MM.1S (cell line): ENCODE data around the gene RASSF3.

ENCODE experiments used
- DNase-seq: peaks from one replicate; pipeline ENCODE4 v3.0.0-alpha.2; 2015
- H2AFZ ChIP-seq: fragments of 300-600 bp; sonication (generic); 2 replicates; pipeline ENCODE4 v1.6.0; 2016; ENCODE audit warnings: antibody characterized with exemption, low read length
- H3F3A ChIP-seq: fragments of 300-600 bp; sonication (generic); 2 replicates; pipeline ENCODE4 v1.6.1; 2016; ENCODE audit warnings: mild to moderate bottlenecking, antibody characterized with exemption, low read length, moderate library complexity, mixed read lengths; ENCODE audit not compliant: insufficient read depth
- H3K27ac ChIP-seq: fragments of 300-600 bp; sonication (generic); 2 replicates; pipeline ENCODE4 v1.5.1; 2016; ENCODE audit warnings: mild to moderate bottlenecking, low read length
- H3K27me3 ChIP-seq: fragments of 300-600 bp; sonication (generic); replicated peaks from 2 replicates; pipeline ENCODE4 v1.6.0; 2016; ENCODE audit warnings: low read length; ENCODE audit not compliant: insufficient read depth
- H3K36me3 ChIP-seq: fragments of 300-600 bp; sonication (generic); replicated peaks from 2 replicates; pipeline ENCODE4 v1.6.1; 2016; ENCODE audit warnings: mild to moderate bottlenecking, low read length, mixed read lengths; ENCODE audit not compliant: insufficient read depth
- H3K4me1 ChIP-seq: fragments of 300-600 bp; sonication (generic); 2 replicates; pipeline ENCODE4 v1.6.1; 2016; ENCODE audit warnings: low read length, mixed read lengths
- H3K4me2 ChIP-seq: fragments of 300-600 bp; sonication (generic); 2 replicates; pipeline ENCODE4 v1.6.0; 2016; ENCODE audit warnings: low read depth, low read length
- H3K4me3 ChIP-seq: fragments of 300-600 bp; sonication (generic); 2 replicates; pipeline ENCODE4 v1.5.1; 2016; ENCODE audit warnings: low read length, mixed read lengths
- H3K79me2 ChIP-seq: fragments of 300-600 bp; sonication (generic); 2 replicates; pipeline ENCODE4 v1.6.1; 2016; ENCODE audit warnings: mixed run types, low read length, mixed read lengths
- H3K9ac ChIP-seq: fragments of 300-600 bp; sonication (generic); 2 replicates; pipeline ENCODE4 v1.6.1; 2016; ENCODE audit warnings: low read length, mixed read lengths
- H3K9me2 ChIP-seq: fragments of 300-600 bp; sonication (generic); replicated peaks from 2 replicates; pipeline ENCODE4 v1.6.1; 2016; ENCODE audit warnings: mild to moderate bottlenecking, low read length, mixed read lengths; ENCODE audit not compliant: insufficient read depth
- H3K9me3 ChIP-seq: fragments of 300-600 bp; sonication (generic); replicated peaks from 2 replicates; pipeline ENCODE4 v1.6.1; 2016; ENCODE audit warnings: mild to moderate bottlenecking, low read length, mixed read lengths; ENCODE audit not compliant: insufficient read depth
- H4K20me1 ChIP-seq: fragments of 300-600 bp; sonication (generic); 2 replicates; pipeline ENCODE4 v1.6.1; 2016; ENCODE audit warnings: mild to moderate bottlenecking, low read length, moderate library complexity, mixed read lengths; ENCODE audit not compliant: insufficient read depth
- EZH2 ChIP-seq: fragments of 300-600 bp; sonication (generic); optimal IDR thresholded peaks from 2 replicates; pipeline ENCODE3; 2017; ENCODE audit warnings: low read depth, mild to moderate bottlenecking, antibody characterized with exemption, low read length, mixed read lengths
- EZH2phosphoT487 ChIP-seq: fragments of 300-600 bp; sonication (generic); IDR thresholded peaks from 2 replicates; pipeline ENCODE4 v1.6.1; 2018; ENCODE audit warnings: antibody characterized with exemption, low read length
- TF ChIP-seq, protein P1 (sequence below): fragments of 300-600 bp; sonication (generic); IDR thresholded peaks from 2 replicates; pipeline ENCODE4 v1.5.1; 2016; ENCODE audit warnings: antibody characterized with exemption, low read length, mixed read lengths

The RASSF3 gene

DNA sequence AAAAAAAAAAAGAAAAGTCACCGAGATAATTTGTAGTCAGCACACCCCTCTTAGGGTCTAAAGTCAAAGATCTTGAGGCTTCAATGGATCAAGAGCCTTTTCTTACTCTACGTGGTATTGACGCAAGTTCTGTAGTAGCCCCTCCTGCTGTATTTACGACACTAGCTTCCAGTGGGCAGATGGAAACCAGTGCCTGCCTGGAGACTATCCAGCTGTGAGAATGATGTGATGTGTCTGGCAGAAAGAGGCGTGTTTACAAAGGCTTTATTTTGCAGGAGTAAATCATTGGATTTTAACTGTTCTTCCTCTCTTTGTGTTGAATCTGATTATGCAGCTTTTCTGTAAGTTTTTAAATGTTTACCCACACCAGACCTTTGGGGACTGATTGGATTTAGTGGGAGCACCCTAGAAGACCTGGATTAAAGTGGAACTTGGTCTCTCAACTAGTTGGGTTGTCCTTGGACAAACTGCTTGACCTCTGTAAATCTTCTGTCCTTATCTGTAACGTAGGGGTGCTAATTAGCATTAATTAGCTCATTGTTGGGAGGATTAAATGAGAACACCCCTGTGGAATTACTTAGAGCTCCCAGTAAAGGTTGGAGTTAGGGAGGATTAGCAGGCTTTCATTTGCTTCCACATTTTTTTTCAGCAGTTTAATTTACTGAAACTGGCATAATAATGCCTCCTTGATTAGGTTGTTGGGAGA is 72.4 kb downstream of the RASSF3 start:
- DNase-seq: no peak
- no peak overlapping the region for H3K27ac ChIP-seq
- peaks cover 45% of the 10 kb centered on the region for H3K79me2 ChIP-seq

GRCh38 chr12:64683816-64684543 is 73.7 kb downstream of the RASSF3 start:
- Histone ChIP-seq H3K79me2 (peaks cover 39% of the 10 kb centered on the region), H3K9me2 (no peaks in the 10 kb centered on the region), H3K4me3 (no peak overlapping the region), H3F3A (no peaks in the 10 kb centered on the region), H3K4me2 (no peak overlapping the region), H3K27me3 (no peaks in the 10 kb centered on the region), H3K4me1 (no peaks in the 10 kb centered on the region), H2AFZ (no peak overlapping the region), H3K36me3 (no peaks in the 10 kb centered on the region), H3K9ac (no peak overlapping the region), H3K27ac (no peak overlapping the region), H4K20me1 (no peaks in the 10 kb centered on the region), H3K9me3 (no peaks in the 10 kb centered on the region)
- no peak for TF ChIP-seq EZH2phosphoT487
- no peak for DNase-seq

More for the DNA sequence above, 72.4 kb downstream of the RASSF3 start:
- no peak overlapping the region for H3K4me3 ChIP-seq
- TF ChIP-seq EZH2 (no peak), EZH2phosphoT487 (no peak)
- TF ChIP-seq, protein P1, sequence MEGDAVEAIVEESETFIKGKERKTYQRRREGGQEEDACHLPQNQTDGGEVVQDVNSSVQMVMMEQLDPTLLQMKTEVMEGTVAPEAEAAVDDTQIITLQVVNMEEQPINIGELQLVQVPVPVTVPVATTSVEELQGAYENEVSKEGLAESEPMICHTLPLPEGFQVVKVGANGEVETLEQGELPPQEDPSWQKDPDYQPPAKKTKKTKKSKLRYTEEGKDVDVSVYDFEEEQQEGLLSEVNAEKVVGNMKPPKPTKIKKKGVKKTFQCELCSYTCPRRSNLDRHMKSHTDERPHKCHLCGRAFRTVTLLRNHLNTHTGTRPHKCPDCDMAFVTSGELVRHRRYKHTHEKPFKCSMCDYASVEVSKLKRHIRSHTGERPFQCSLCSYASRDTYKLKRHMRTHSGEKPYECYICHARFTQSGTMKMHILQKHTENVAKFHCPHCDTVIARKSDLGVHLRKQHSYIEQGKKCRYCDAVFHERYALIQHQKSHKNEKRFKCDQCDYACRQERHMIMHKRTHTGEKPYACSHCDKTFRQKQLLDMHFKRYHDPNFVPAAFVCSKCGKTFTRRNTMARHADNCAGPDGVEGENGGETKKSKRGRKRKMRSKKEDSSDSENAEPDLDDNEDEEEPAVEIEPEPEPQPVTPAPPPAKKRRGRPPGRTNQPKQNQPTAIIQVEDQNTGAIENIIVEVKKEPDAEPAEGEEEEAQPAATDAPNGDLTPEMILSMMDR: no peak
- no peaks in the 10 kb centered on the region for H3K27me3 ChIP-seq
- no peaks in the 10 kb centered on the region for H3K36me3 ChIP-seq
- no peak overlapping the region for H3K4me2 ChIP-seq
- H3K4me1 ChIP-seq: peaks cover 7% of the 10 kb centered on the region; the same call in 1 of the 2 replicates
- no peaks in the 10 kb centered on the region for H3K9me3 ChIP-seq
- H3K9ac ChIP-seq: no peak overlapping the region
- H3F3A ChIP-seq: no peaks in the 10 kb centered on the region
- H4K20me1 ChIP-seq: no peaks in the 10 kb centered on the region
- H3K9me2 ChIP-seq: no peaks in the 10 kb centered on the region
- no peak overlapping the region for H2AFZ ChIP-seq

- H3K36me3 ChIP-seq: no peaks in the 10 kb centered on the region
- H4K20me1 ChIP-seq: no peaks in the 10 kb centered on the region
- no peaks in the 10 kb centered on the region for H3K27me3 ChIP-seq
- H3K9me3 ChIP-seq: no peaks in the 10 kb centered on the region
- H3K27ac ChIP-seq: no peak overlapping the region
- no peak overlapping the region for H3K4me2 ChIP-seq
- TF ChIP-seq, protein P1: no peak
- TF ChIP-seq EZH2phosphoT487 (no peak), EZH2 (no peak)
- no peaks in the 10 kb centered on the region for H3K4me1 ChIP-seq
- no peak overlapping the region for H3K9ac ChIP-seq
- no peak overlapping the region for H3K4me3 ChIP-seq
- H3K79me2 ChIP-seq: peaks cover 30% of the 10 kb centered on the region
- H3K9me2 ChIP-seq: no peaks in the 10 kb centered on the region
- no peaks in the 10 kb centered on the region for H3F3A ChIP-seq
- H2AFZ ChIP-seq: no peak overlapping the region
- DNase-seq: no peak
These were observed 74.8 kb downstream of the RASSF3 start for GRCh38 chr12:64685050-64685449.

DNA sequence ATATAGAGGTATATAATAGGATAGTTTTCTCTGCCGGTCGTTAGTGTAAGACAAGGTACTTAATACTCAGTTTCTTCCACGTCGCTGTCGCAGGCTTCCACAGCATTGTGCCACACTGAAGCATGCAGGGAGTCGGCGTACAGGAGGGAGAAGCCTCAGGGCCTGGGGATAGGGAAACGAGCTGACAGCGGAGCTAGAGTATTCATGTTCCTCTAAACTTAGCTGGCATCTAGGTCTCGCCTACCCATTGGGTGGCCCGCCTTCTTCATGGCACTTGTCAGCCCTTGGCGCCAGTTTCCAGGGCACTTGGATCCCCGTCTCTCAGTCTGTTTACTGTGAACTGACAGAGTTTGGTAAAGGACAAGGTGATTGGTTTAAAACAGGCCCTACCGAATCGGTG is 75.3 kb downstream of the RASSF3 start:
- no peak for DNase-seq
- no peaks in the 10 kb centered on the region for H3K27me3 ChIP-seq
- no peak overlapping the region for H3K4me2 ChIP-seq
- H3K79me2 ChIP-seq: peaks cover 27% of the 10 kb centered on the region
- H4K20me1 ChIP-seq: no peaks in the 10 kb centered on the region
- H3K9me3 ChIP-seq: no peaks in the 10 kb centered on the region
- no peak overlapping the region for H2AFZ ChIP-seq
- no peaks in the 10 kb centered on the region for H3K9me2 ChIP-seq
- H3F3A ChIP-seq: no peaks in the 10 kb centered on the region
- H3K36me3 ChIP-seq: no peaks in the 10 kb centered on the region
- TF ChIP-seq EZH2phosphoT487 (no peak), EZH2 (no peak)
- TF ChIP-seq, protein P1: no peak
- no peaks in the 10 kb centered on the region for H3K4me1 ChIP-seq
- no peak overlapping the region for H3K4me3 ChIP-seq
- H3K27ac ChIP-seq: no peak overlapping the region
- no peak overlapping the region for H3K9ac ChIP-seq
